RWPE2 (cell line): ENCODE results near the gene FBXO44.

Source experiments
- ATAC-seq: fragments of 200-7000 bp; cut with Tn5 transposase; 3 replicates; pipeline ENCODE4 v1.9.1; 2021; ENCODE audit warnings: low read depth
- DNase-seq: peaks from one replicate; pipeline ENCODE4 v3.0.0-alpha.2; 2020; ENCODE audit warnings: low spot score
- H3K27ac ChIP-seq: fragments of 450-650 bp; 2 replicates; pipeline ENCODE4 v1.5.1; 2017; ENCODE audit warnings: mild to moderate bottlenecking; ENCODE audit not compliant: poor library complexity, severe bottlenecking
- H3K27me3 ChIP-seq: fragments of 250-450 bp; sonication (Bioruptor Pico); 2 replicates; pipeline ENCODE4 v1.5.1; 2021; ENCODE audit warnings: mild to moderate bottlenecking, moderate library complexity; ENCODE audit not compliant: insufficient read depth, poor library complexity, severe bottlenecking
- H3K36me3 ChIP-seq: fragments of 250-450 bp; sonication (Bioruptor Pico); 2 replicates; pipeline ENCODE4 v1.5.1; 2020; ENCODE audit warnings: low read depth, mild to moderate bottlenecking, moderate library complexity
- H3K4me1 ChIP-seq: fragments of 250-450 bp; sonication (Bioruptor Pico); 2 replicates; pipeline ENCODE4 v1.5.1; 2021; ENCODE audit warnings: mild to moderate bottlenecking, moderate library complexity; ENCODE audit not compliant: insufficient read depth, poor library complexity, severe bottlenecking
- H3K4me3 ChIP-seq: fragments of 250-450 bp; sonication (Bioruptor Pico); 2 replicates; pipeline ENCODE4 v1.5.1; 2021; ENCODE audit warnings: mild to moderate bottlenecking, moderate library complexity; ENCODE audit not compliant: severe bottlenecking
- H3K9me3 ChIP-seq: fragments of 250-450 bp; sonication (Bioruptor Pico); 2 replicates; pipeline ENCODE4 v1.5.1; 2021; ENCODE audit warnings: mild to moderate bottlenecking, moderate library complexity; ENCODE audit not compliant: severe bottlenecking
- CTCF ChIP-seq: fragments of 450-650 bp; IDR thresholded peaks from one replicate; pipeline ENCODE4 v1.5.1; 2017; ENCODE audit warnings: mild to moderate bottlenecking, moderate library complexity; ENCODE audit not compliant: poor library complexity, severe bottlenecking

The FBXO44 gene

DNA sequence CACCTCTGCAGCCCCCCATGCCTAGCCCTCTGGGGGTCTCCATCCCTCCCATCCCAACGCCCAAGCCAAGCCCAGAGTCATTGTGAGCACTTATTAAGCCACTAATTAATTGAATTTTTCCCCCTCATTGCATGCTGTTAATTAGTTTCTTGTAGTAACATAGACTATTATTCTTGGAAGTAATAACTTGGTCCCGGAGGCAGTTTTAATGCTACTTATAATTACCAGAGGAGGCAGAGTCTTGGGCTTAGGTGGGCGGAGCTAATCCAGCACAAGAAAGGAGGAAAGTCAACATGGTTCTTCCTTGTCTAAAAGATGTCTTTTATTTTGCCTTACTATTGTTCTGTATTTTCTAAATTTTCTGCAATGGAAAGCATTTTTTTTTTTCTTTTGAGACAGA, 28.1 kb upstream of the FBXO44 start:
- H3K27ac ChIP-seq = no peak overlapping the region

DNA sequence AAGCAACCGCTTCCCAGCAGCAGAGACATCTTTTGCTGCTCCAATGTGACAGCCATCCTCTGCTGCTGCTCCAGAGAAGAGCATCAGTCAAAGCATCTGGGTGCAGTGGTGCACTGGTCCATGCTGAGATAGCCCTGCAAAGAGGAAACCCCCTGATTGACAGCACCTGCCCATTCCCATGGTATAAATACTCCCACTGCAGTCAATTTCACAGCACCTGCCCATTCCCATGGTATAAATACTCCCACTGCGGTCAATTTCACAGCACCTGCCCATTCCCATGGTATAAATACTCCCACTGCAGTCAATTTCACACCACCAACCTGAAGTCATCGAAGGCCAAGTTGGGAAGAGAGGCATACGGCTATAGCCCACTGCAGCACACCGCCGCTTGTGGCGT, 25.9 kb upstream of the FBXO44 start:
- Histone ChIP-seq H3K27me3 (no peaks in the 10 kb centered on the region), H3K36me3 (no peaks in the 10 kb centered on the region), H3K27ac (no peak overlapping the region), H3K4me3 (no peak overlapping the region), H3K4me1 (no peaks in the 10 kb centered on the region), H3K9me3 (no peaks in the 10 kb centered on the region)
- no peak for TF ChIP-seq CTCF
- ATAC-seq (no peak), DNase-seq (no peak)

More for the DNA sequence above, 28.1 kb upstream of the FBXO44 start:
- Histone ChIP-seq H3K9me3 (no peaks in the 10 kb centered on the region), H3K36me3 (no peaks in the 10 kb centered on the region), H3K27me3 (no peaks in the 10 kb centered on the region), H3K4me3 (no peak overlapping the region), H3K4me1 (no peaks in the 10 kb centered on the region)
- no peak for TF ChIP-seq CTCF
- no peak for DNase-seq
- ATAC-seq = no peak

DNA sequence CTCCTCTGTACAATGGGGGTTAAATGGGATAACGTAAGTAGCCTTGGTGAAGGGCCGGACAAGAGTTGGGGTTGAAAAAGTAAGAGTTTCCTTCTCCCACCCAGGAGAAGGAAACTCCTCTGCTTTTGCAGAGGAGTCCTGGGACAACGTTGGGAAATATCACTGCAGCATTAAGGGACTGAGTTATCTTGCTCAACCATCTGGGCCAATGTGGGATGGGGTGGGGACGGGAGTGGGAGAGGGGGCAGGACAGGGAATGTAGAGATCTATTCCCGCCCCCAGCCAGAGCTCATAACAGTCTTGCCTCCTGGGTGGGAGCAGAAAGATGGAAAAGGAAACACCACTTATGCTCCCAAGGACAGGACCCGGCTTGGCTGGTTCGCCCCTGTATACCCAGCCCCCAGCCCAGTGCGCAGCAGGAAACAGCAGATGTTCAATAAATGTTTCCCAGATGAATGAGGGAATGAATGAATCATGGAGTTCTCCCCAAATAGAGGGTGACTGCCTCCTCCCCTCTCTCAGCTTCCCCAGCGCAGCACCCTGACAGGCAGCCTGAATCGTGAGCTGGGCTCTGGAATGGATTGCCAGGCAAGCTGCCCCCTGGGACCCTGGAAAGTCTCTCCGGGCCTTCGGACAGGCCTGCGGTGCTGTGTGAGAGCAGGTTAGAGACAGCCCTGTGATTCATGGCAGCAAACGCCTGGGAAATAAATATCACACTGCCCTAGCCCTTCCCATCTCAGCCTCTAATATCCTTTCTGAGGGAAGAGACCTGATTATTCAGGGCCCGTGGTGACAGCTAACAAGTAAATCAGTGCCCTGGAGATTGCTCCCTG, 25.3 kb upstream of the FBXO44 start:
- TF ChIP-seq CTCF = no peak
- H3K27me3 ChIP-seq = no peaks in the 10 kb centered on the region

GRCh38 chr1:11634365-11635192, 20.1 kb upstream of the FBXO44 start:
- no peak for TF ChIP-seq CTCF
- DNase-seq (no peak), ATAC-seq (no peak)
- Histone ChIP-seq H3K9me3 (no peaks in the 10 kb centered on the region), H3K4me1 (no peaks in the 10 kb centered on the region), H3K27ac (no peak overlapping the region), H3K4me3 (no peak overlapping the region), H3K36me3 (no peaks in the 10 kb centered on the region), H3K27me3 (no peaks in the 10 kb centered on the region)

More for the DNA sequence above, 25.3 kb upstream of the FBXO44 start:
- Histone ChIP-seq H3K4me3 (no peak overlapping the region), H3K36me3 (no peaks in the 10 kb centered on the region), H3K9me3 (no peaks in the 10 kb centered on the region), H3K27ac (no peak overlapping the region), H3K4me1 (no peaks in the 10 kb centered on the region)
- DNase-seq (no peak), ATAC-seq (no peak)
